Breast epithelium (tissue), 3 donors: Measurements from ENCODE around the gene GGA3.

Experiments used
- POLR2AphosphoS5 ChIP-seq, 3 donors: sonication (generic); formaldehyde crosslinking; IDR thresholded peaks; one replicate each; pipeline ENCODE4 v1.6.1; 2017; ENCODE audit warnings: antibody characterized with exemption in 3 of 3
- TF ChIP-seq, protein P1 (sequence below), 3 donors: fragments of 450-650 bp; IDR thresholded peaks; one replicate each; pipeline ENCODE4 v1.5.1; 2016 to 2017; ENCODE audit warnings: antibody characterized with exemption in 3 of 3, mild to moderate bottlenecking in 3 of 3, moderate library complexity in 3 of 3

DNA sequence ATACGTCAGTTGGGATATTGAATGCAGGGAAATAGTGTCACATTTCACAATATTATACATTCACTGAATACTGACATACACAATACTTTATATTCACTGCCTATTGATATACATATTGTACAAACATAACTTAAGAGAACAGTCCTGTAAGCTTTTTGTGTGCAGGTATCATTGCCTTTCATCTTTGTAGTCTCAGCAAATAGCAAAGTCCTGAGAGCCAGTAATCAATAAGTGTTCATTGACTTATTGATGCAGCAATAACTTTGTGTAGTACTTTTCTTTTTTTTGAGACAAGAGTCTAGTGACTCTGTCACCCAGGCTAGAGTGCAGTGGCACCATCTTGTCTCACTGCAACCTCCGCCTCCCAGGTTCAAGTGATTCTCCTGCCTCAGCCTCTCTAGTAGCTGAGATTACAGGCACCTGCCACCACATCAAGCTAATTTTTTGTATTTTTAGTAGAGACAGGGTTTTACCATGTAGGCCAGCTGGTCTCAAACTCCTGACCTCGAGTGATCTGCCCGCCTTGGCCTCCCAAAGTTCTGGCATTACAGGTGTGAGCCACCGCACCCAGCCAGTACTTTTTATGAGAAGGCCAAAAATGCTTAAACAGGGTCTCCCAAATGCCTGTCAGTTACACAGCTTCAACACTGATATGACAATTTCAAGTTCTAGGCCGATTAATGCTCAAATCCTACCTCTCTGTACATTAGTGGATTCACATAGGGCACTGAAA, 61.4 kb downstream of the GGA3 start:
- TF ChIP-seq, protein P1, sequence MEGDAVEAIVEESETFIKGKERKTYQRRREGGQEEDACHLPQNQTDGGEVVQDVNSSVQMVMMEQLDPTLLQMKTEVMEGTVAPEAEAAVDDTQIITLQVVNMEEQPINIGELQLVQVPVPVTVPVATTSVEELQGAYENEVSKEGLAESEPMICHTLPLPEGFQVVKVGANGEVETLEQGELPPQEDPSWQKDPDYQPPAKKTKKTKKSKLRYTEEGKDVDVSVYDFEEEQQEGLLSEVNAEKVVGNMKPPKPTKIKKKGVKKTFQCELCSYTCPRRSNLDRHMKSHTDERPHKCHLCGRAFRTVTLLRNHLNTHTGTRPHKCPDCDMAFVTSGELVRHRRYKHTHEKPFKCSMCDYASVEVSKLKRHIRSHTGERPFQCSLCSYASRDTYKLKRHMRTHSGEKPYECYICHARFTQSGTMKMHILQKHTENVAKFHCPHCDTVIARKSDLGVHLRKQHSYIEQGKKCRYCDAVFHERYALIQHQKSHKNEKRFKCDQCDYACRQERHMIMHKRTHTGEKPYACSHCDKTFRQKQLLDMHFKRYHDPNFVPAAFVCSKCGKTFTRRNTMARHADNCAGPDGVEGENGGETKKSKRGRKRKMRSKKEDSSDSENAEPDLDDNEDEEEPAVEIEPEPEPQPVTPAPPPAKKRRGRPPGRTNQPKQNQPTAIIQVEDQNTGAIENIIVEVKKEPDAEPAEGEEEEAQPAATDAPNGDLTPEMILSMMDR (IDR thresholded peaks at IDR 0.05) = no peak
- no peak for TF ChIP-seq POLR2AphosphoS5 (IDR thresholded peaks at IDR 0.05)
